HepG2 (cell line): ENCODE measurements around the gene AGAP1. TPM values are rescaled to one million over a fixed set of nuclear protein-coding genes. Genes with fewer than 3 reads are reported as not detected.
A peak's percentile ranks its signal among the peaks of the same experiment; 100 is the strongest.
"Not testable (repeated sequence)": the region's sequence is repeated elsewhere in the genome, so short reads cannot be mapped to it uniquely, and the experiment has no call there.

Experiments
- ATAC-seq: fragments of 200-7000 bp; cut with Tn5 transposase; 3 replicates; pipeline ENCODE4 v1.9.1; 2020; ENCODE audit warnings: mild to moderate bottlenecking, moderate library complexity
- BruUV-seq: library from RNA; stranded (reverse); fragments of 400-500 nt; replicated peaks from 2 replicates; lab custom pipeline; 2021; lab: Mats Ljungman, UMichigan
- CTCF ChIA-PET: fragments of 300-600 bp; formaldehyde crosslinking; extraction: SDS; loops from one replicate; lab custom pipeline; 2021; ENCODE audit warnings: low total read pairs, inconsistent platforms, low intra/inter-chr PET ratio; lab: Yijun Ruan, JAX
- POLR2A ChIA-PET: fragments of 350-600 bp; sonication (Branson Sonifier 250); formaldehyde crosslinking; loops from one replicate; lab custom pipeline; 2020; ENCODE audit warnings: antibody characterized with exemption, inconsistent platforms; lab: Yijun Ruan, JAX
- DNase-seq: peaks from one replicate; pipeline ENCODE4 v3.0.0-alpha.2; 2015; ENCODE audit warnings: low spot score
- FAIRE-seq: peaks from 3 replicates; lab custom pipeline; 2011; peaks lifted over from hg19 to GRCh38; lab: Jason Lieb, UNC
- H2AFZ ChIP-seq: one replicate; pipeline ENCODE4 v1.6.1; 2011; ENCODE audit warnings: low read length, inconsistent platforms
- H3K27ac ChIP-seq: fragments of 300-600 bp; 3 replicates; pipeline ENCODE4 v1.8.0; 2011; ENCODE audit warnings: mixed run types, mild to moderate bottlenecking, mixed read lengths, low read length, inconsistent platforms; ENCODE audit not compliant: insufficient read depth; ENCODE audit errors: extremely low read length
- H3K27me3 ChIP-seq, 2 experiments: fragments of 200-600 bp in 1 of 2; 2 replicates in 1 of 2; 3 replicates in 1 of 2; pipeline versions ENCODE4 v1.6.0 to v1.8.0; 2011; ENCODE audit warnings: low read length in 2 of 2, mild to moderate bottlenecking in 2 of 2, moderate library complexity in 2 of 2, inconsistent platforms in 1 of 2; ENCODE audit not compliant: insufficient read depth in 2 of 2, control insufficient read depth in 1 of 2
- H3K36me3 ChIP-seq, 2 experiments: fragments of 200-600 bp in 1 of 2; replicated peaks in 1 of 2; 2 replicates in 1 of 2; 3 replicates in 1 of 2; pipeline versions ENCODE4 v1.5.1 to v1.8.0; 2011; ENCODE audit warnings: low read length in 2 of 2, inconsistent platforms in 1 of 2; ENCODE audit not compliant: insufficient read depth in 2 of 2, control insufficient read depth in 1 of 2
- H3K4me1 ChIP-seq: 2 replicates; pipeline ENCODE4 v1.5.1; 2012; ENCODE audit warnings: low read length, inconsistent platforms; ENCODE audit not compliant: insufficient read depth
- H3K4me2 ChIP-seq: 2 replicates; pipeline ENCODE4 v1.6.0; 2011; ENCODE audit warnings: low read depth, low read length, inconsistent platforms
- H3K4me3 ChIP-seq, 3 experiments: fragments of 200-600 bp in 1 of 3; sonication (generic), shearing (Covaris generic) in 1 of 3; replicated peaks in 1 of 3; 2 replicates each; pipeline ENCODE4 v1.5.1; 2011 to 2016; ENCODE audit warnings: low read length in 3 of 3, inconsistent platforms in 2 of 3, low read depth in 2 of 3, mild to moderate bottlenecking in 2 of 3, control low read depth in 1 of 3, mixed read lengths in 1 of 3; ENCODE audit not compliant: insufficient read depth in 1 of 3
- H3K79me2 ChIP-seq: one replicate; pipeline ENCODE4 v1.6.1; 2011; ENCODE audit warnings: low read length, inconsistent platforms; ENCODE audit not compliant: insufficient read depth
- H3K9ac ChIP-seq: 2 replicates; pipeline ENCODE4 v1.6.0; 2011; ENCODE audit warnings: mild to moderate bottlenecking, low read depth, low read length, inconsistent platforms; ENCODE audit not compliant: insufficient read depth
- H3K9me3 ChIP-seq: 2 replicates; pipeline ENCODE4 v1.5.1; 2012; ENCODE audit warnings: mild to moderate bottlenecking, low read length
- H4K20me1 ChIP-seq: 2 replicates; pipeline ENCODE4 v1.6.0; 2011; ENCODE audit warnings: inconsistent platforms, mild to moderate bottlenecking, low read length, moderate library complexity; ENCODE audit not compliant: insufficient read depth
- ZNF432 ChIP-seq: sonication (generic); formaldehyde crosslinking; IDR thresholded peaks from 2 replicates; pipeline ENCODE4 v1.5.0; 2020; ENCODE audit warnings: missing genetic modification reagents, mild to moderate bottlenecking, borderline replicate concordance
- WGBS: methylation state at CpG from one replicate; pipeline ENCODE4 v1.1.6; 2017; ENCODE audit warnings: low lambda C conversion rate; 5-methylcytosine and 5-hydroxymethylcytosine counted together
- in situ Hi-C: cut with HindIII; loops from 2 replicates; pipeline ENCODE4 v1.10.0; 2017; ENCODE audit warnings: low pct_unique_long_range_greater_than_20kb; ENCODE audit not compliant: extremely low pct_ligation_motif_present
- intact Hi-C: fragments of 100-400 bp; cut with micrococcal nuclease; formaldehyde crosslinking; loops from one replicate; pipeline ENCODE4 v1.10.0; 2022; ENCODE audit not compliant: unreplicated experiment
- polyA plus RNA-seq, 8 experiments: library from polyadenylated mRNA; depleted of rRNA in 3 of 8; stranded (reverse) in 7 of 8; unstranded in 1 of 8; fragments of >200 nt; fragmentation: Illumina TruSeq in 4 of 8; extraction: Trizol in 4 of 8; gene quantifications; 2 replicates each; pipeline versions ENCODE4 v1.2.1 to v1.2.3, GENCODE V29; 2011 to 2016; ENCODE audit warnings: low read depth in 4 of 8, missing spikeins in 1 of 8, mixed read lengths in 1 of 8; ENCODE audit not compliant: insufficient read depth in 1 of 8
- total RNA-seq, 5 experiments: library from RNA; depleted of rRNA; stranded (reverse); fragments of >200 nt; fragmentation: Illumina TruSeq; extraction: Trizol; gene quantifications; 2 replicates each; pipeline ENCODE4 v1.2.3, GENCODE V29; 2016; ENCODE audit warnings: low read depth in 1 of 5
- TF ChIP-seq, protein P1 (sequence below): sonication (generic); formaldehyde crosslinking; IDR thresholded peaks from 2 replicates; pipeline ENCODE4 v1.4.0; 2020; ENCODE audit warnings: missing genetic modification reagents

AGAP1 gene
- total and polyA plus RNA-seq, 2 of the 13 experiments (the other 11 are each of a cell fraction or from before 2014, with no cell fraction given), result 21.2 to 32.7 TPM

- H3K27me3 ChIP-seq, ATAC-seq, H3K4me2 ChIP-seq, H3K9ac ChIP-seq, FAIRE-seq, H2AFZ ChIP-seq, H3K4me3 ChIP-seq, H3K27ac ChIP-seq, CTCF ChIA-PET, H3K36me3 ChIP-seq, H3K9me3 ChIP-seq, DNase-seq, intact Hi-C loops, BruUV-seq, in situ Hi-C loops, POLR2A ChIA-PET: not testable (repeated sequence)
- peaks cover 42% of the 10 kb centered on the region for H3K4me1 ChIP-seq
- H4K20me1 ChIP-seq, result peaks cover 35% of the 10 kb centered on the region
- H3K79me2 ChIP-seq, result peaks cover 56% of the 10 kb centered on the region
- 83% methylated on average over 7 of the region's 7 CpGs for WGBS
These were observed 109.1 kb downstream of the AGAP1 start for GRCh38 chr2:235602971-235603370.

GRCh38 chr2:235603659-235604058, 109.8 kb downstream of the AGAP1 start:
- TF ChIP-seq, protein P1, sequence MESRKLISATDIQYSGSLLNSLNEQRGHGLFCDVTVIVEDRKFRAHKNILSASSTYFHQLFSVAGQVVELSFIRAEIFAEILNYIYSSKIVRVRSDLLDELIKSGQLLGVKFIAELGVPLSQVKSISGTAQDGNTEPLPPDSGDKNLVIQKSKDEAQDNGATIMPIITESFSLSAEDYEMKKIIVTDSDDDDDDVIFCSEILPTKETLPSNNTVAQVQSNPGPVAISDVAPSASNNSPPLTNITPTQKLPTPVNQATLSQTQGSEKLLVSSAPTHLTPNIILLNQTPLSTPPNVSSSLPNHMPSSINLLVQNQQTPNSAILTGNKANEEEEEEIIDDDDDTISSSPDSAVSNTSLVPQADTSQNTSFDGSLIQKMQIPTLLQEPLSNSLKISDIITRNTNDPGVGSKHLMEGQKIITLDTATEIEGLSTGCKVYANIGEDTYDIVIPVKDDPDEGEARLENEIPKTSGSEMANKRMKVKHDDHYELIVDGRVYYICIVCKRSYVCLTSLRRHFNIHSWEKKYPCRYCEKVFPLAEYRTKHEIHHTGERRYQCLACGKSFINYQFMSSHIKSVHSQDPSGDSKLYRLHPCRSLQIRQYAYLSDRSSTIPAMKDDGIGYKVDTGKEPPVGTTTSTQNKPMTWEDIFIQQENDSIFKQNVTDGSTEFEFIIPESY (CRISPR knock-in tag), result peak; percentile 47; the same call in 1 of the 2 replicates
- TF ChIP-seq ZNF432 (CRISPR knock-in tag), result no peak
- peaks cover 35% of the 10 kb centered on the region for H3K4me1 ChIP-seq
- H3K79me2 ChIP-seq, result peaks cover 56% of the 10 kb centered on the region
- FAIRE-seq (no peak), ATAC-seq (no peak), DNase-seq (no peak)
- H3K27me3 ChIP-seq, result no peaks in the 10 kb centered on the region
- in situ Hi-C loops, result no loop called here
- intact Hi-C loops, result no loop called here
- no peaks in the 10 kb centered on the region for H3K36me3 ChIP-seq
- POLR2A ChIA-PET, result no interaction called here
- H4K20me1 ChIP-seq, result peaks cover 29% of the 10 kb centered on the region
- no TSS peak for BruUV-seq
- no peak overlapping the region for H3K4me3 ChIP-seq
- WGBS, result 86% methylated on average over 8 of the region's 8 CpGs
- CTCF ChIA-PET, result no interaction called here
- H3K9me3 ChIP-seq, result no peaks in the 10 kb centered on the region
- no peak overlapping the region for H3K27ac ChIP-seq
- H3K4me2 ChIP-seq, result no peak overlapping the region
- H3K9ac ChIP-seq, result no peak overlapping the region
- H2AFZ ChIP-seq, result no peak overlapping the region
